ENCODE results near the gene STAG1.

GRCh38 chr3:136730595-136731273 lies 21.4 kb downstream of the STAG1 start:
- TF ChIP-seq, protein P1, sequence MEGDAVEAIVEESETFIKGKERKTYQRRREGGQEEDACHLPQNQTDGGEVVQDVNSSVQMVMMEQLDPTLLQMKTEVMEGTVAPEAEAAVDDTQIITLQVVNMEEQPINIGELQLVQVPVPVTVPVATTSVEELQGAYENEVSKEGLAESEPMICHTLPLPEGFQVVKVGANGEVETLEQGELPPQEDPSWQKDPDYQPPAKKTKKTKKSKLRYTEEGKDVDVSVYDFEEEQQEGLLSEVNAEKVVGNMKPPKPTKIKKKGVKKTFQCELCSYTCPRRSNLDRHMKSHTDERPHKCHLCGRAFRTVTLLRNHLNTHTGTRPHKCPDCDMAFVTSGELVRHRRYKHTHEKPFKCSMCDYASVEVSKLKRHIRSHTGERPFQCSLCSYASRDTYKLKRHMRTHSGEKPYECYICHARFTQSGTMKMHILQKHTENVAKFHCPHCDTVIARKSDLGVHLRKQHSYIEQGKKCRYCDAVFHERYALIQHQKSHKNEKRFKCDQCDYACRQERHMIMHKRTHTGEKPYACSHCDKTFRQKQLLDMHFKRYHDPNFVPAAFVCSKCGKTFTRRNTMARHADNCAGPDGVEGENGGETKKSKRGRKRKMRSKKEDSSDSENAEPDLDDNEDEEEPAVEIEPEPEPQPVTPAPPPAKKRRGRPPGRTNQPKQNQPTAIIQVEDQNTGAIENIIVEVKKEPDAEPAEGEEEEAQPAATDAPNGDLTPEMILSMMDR (IDR thresholded peaks at IDR 0.05; ENCODE audit: poor library complexity, severe bottlenecking): no peak
- TF ChIP-seq POLR2AphosphoS5 (IDR thresholded peaks at IDR 0.05): no peak
- TF ChIP-seq RAD21 (conservative IDR thresholded peaks at IDR 0.05): no peak
- no peak for TF ChIP-seq EZH2 (IDR thresholded peaks at IDR 0.05; ENCODE audit: borderline replicate concordance, insufficient read depth, low read length, poor library complexity, severe bottlenecking)
- TF ChIP-seq REST (IDR thresholded peaks at IDR 0.05; ENCODE audit: borderline replicate concordance): no peak

All from neural cell (in vitro differentiated cells).